DND-41 (cell line): ENCODE measurements around the gene PTPRN2.

Experiments
- CTCF ChIP-seq: IDR thresholded peaks from 2 replicates; pipeline ENCODE4 v1.5.1; 2012; ENCODE audit warnings: borderline replicate concordance, low read length, moderate library complexity, mild to moderate bottlenecking; ENCODE audit not compliant: poor library complexity, severe bottlenecking; ENCODE audit errors: extremely low read depth
- EZH2 ChIP-seq: IDR thresholded peaks from 3 replicates; pipeline ENCODE4 v1.6.1; 2012; ENCODE audit warnings: borderline replicate concordance, low read depth, mild to moderate bottlenecking, moderate library complexity, low read length, inconsistent platforms; ENCODE audit not compliant: severe bottlenecking

GRCh38 chr7:157611341-157611740 lies 976.3 kb downstream of the PTPRN2 start:
- TF ChIP-seq CTCF = no peak
- no peak for TF ChIP-seq EZH2
